Measurements from ENCODE around the gene VPS13D.

GRCh38 chr1:12314333-12314903 is 84.6 kb downstream of the VPS13D start:
- TF ChIP-seq CTCF (IDR thresholded peaks at IDR 0.05; ENCODE audit: extremely low read depth in 1 of 2, insufficient read depth in 1 of 2, low read depth in 1 of 2, low read length in 2 of 2) (peak; percentile 10 to 19), POLR2AphosphoS5 (IDR thresholded peaks at IDR 0.05; ENCODE audit: insufficient read depth, low read depth, low read length) (no peak), POLR2A (IDR thresholded peaks at IDR 0.05; ENCODE audit: low read depth, low read length) (no peak), EZH2 (IDR thresholded peaks at IDR 0.05; ENCODE audit: borderline replicate concordance, low read depth, low read length, severe bottlenecking) (no peak)

Measured in endothelial cell of umbilical vein (primary cell).